ENCODE measurements around the gene DLEC1.
A peak's percentile ranks its signal among the peaks of the same experiment; 100 is the strongest.

Gene DLEC1

GRCh38 chr3:38138349-38139190 is 99.6 kb downstream of the DLEC1 start, which contains the start of gene MYD88:
Gene MYD88 (plus strand): TSS chr3:38138661. CDS start chr3:38138701, 40 bp downstream.
- no peak for DNase-seq (ENCODE audit: low read depth)
- peak within 1 kb of the TSS; percentile 88 for H3K4me3 ChIP-seq (ENCODE audit: control insufficient read depth, low read depth, low read length)
- TF ChIP-seq CTCF (IDR thresholded peaks at IDR 0.05; ENCODE audit: control insufficient read depth, insufficient read depth, low read depth, low read length, missing control alignments) = peak; percentile 6

DNA sequence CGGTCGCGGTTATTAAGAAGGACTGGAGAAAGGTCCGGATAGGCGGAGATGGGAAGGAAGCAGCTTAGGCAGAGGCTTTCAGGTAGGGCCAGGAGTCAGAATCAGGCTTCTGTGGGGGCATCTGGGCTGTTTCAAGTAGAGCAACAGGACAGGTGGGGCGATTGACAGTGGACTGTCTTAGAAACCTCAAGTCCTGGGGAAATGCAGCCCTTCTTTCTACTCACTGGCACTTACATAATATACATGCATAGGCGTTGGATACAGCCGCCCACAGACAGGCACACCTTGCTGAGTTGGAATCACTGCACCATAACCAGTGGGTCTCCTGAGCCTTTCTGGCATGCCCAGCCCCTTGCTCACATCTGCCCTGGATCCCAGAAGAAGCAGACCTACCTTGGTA is 100.2 kb downstream of the DLEC1 start:
- peak overlapping the region; percentile 88 for H3K4me3 ChIP-seq (ENCODE audit: control insufficient read depth, low read depth, low read length)
- TF ChIP-seq CTCF (IDR thresholded peaks at IDR 0.05; ENCODE audit: control insufficient read depth, insufficient read depth, low read depth, low read length, missing control alignments) = no peak
- no peak for DNase-seq (ENCODE audit: low read depth)

DNA sequence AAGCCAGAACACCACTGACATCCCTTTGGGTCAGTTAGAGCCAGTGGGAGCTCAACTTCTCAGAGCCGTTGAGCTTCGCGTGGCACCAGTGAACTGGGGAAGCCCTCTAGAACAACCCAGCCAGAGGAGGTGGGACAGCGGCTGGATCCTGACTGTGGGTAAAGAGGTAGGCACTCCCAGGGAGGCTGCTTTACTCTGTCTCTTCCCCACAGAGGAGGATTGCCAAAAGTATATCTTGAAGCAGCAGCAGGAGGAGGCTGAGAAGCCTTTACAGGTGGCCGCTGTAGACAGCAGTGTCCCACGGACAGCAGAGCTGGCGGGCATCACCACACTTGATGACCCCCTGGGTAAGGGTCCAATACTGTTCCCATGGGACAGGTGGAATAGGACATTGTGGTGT is 100.6 kb downstream of the DLEC1 start:
- H3K4me3 ChIP-seq (ENCODE audit: control insufficient read depth, low read depth, low read length) = peak overlapping the region; percentile 88

DNA sequence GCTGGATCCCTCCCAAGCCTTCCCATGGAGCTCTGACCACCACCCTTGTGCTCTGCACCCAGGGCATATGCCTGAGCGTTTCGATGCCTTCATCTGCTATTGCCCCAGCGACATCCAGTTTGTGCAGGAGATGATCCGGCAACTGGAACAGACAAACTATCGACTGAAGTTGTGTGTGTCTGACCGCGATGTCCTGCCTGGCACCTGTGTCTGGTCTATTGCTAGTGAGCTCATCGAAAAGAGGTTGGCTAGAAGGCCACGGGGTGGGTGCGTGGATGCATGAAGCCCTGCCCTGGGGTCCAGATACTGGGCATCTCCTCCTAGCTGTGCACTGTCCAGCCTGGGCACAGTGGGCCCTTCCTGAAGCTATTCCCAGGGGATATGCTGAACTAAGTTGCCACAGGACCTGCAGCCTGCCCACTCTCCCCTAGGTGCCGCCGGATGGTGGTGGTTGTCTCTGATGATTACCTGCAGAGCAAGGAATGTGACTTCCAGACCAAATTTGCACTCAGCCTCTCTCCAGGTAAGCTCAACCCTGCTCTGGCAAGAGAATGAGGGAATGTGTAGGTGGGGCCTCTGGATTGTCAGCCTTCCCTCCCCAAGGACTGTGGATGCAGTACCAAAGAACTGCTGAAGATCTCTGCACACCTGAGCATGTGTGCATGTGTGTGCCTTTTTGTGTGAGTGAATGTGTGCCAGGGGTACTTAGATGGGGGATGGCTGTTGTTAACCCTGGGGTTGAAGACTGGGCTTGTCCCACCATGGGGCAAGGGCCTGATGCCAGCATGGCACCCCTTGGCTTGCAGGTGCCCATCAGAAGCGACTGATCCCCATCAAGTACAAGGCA is 101.5 kb downstream of the DLEC1 start:
- DNase-seq (ENCODE audit: low read depth) = no peak
- no peak overlapping the region for H3K4me3 ChIP-seq (ENCODE audit: control insufficient read depth, low read depth, low read length)

More for the DNA sequence above, 100.6 kb downstream of the DLEC1 start:
- DNase-seq (ENCODE audit: low read depth) = no peak
- TF ChIP-seq CTCF (IDR thresholded peaks at IDR 0.05; ENCODE audit: control insufficient read depth, insufficient read depth, low read depth, low read length, missing control alignments) = no peak

GRCh38 chr3:38141173-38141951 is 102.4 kb downstream of the DLEC1 start:
- DNase-seq (ENCODE audit: low read depth) = no peak
- no peak overlapping the region for H3K4me3 ChIP-seq (ENCODE audit: control insufficient read depth, low read depth, low read length)
- TF ChIP-seq CTCF (IDR thresholded peaks at IDR 0.05; ENCODE audit: control insufficient read depth, insufficient read depth, low read depth, low read length, missing control alignments) = no peak

More for the DNA sequence above, 101.5 kb downstream of the DLEC1 start:
- no peak for TF ChIP-seq CTCF (IDR thresholded peaks at IDR 0.05; ENCODE audit: control insufficient read depth, insufficient read depth, low read depth, low read length, missing control alignments)

DNA sequence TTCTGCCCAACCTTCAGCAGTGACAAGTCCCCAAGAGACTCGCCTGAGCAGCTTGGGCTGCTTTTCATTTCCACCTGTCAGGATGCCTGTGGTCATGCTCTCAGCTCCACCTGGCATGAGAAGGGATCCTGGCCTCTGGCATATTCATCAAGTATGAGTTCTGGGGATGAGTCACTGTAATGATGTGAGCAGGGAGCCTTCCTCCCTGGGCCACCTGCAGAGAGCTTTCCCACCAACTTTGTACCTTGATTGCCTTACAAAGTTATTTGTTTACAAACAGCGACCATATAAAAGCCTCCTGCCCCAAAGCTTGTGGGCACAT is 102.9 kb downstream of the DLEC1 start:
- no peak for DNase-seq (ENCODE audit: low read depth)
- TF ChIP-seq CTCF (IDR thresholded peaks at IDR 0.05; ENCODE audit: control insufficient read depth, insufficient read depth, low read depth, low read length, missing control alignments) = no peak
- no peak overlapping the region for H3K4me3 ChIP-seq (ENCODE audit: control insufficient read depth, low read depth, low read length)

All from AG09309 (cell line).